NOMO-1 (cell line): ENCODE results near the gene METTL25B.

ENCODE experiments used
- DNase-seq, 2 experiments: peaks; one replicate each; lab custom pipeline; 2025; ENCODE audit not compliant: unreplicated experiment in 2 of 2; lab: John Stamatoyannopoulos, UW

The METTL25B gene

GRCh38 chr1:156700736-156701531 lies 27.3 kb upstream of the METTL25B start:
- DNase-seq = no peak

GRCh38 chr1:156703336-156703735 lies 24.9 kb upstream of the METTL25B start:
- DNase-seq = no peak

GRCh38 chr1:156703741-156704140 lies 24.5 kb upstream of the METTL25B start:
- DNase-seq = no peak

- DNase-seq = no peak
These were observed 24.0 kb upstream of the METTL25B start for GRCh38 chr1:156704166-156704711.

GRCh38 chr1:156704930-156705320 lies 23.3 kb upstream of the METTL25B start:
- peak in 1 of 2 experiments; percentile 9 for DNase-seq

GRCh38 chr1:156705321-156705917 lies 22.9 kb upstream of the METTL25B start, which contains the start of gene CRABP2:
TSS of gene CRABP2 (minus strand) at chr1:156705583. CDS start at chr1:156705446, 137 bp downstream.
- peak in 1 of 2 experiments; percentile 20 for DNase-seq

GRCh38 chr1:156705918-156706656 lies 22.2 kb upstream of the METTL25B start:
- DNase-seq = peak in 1 of 2 experiments; percentile 33

GRCh38 chr1:156706657-156707416 lies 21.4 kb upstream of the METTL25B start:
- no peak for DNase-seq

- DNase-seq = no peak
These were observed 20.7 kb upstream of the METTL25B start for GRCh38 chr1:156707417-156708217.

GRCh38 chr1:156708218-156708661 lies 20.0 kb upstream of the METTL25B start:
- DNase-seq = no peak

GRCh38 chr1:156709031-156709430 lies 19.2 kb upstream of the METTL25B start:
- no peak for DNase-seq

- no peak for DNase-seq
These were observed 18.3 kb upstream of the METTL25B start for GRCh38 chr1:156709757-156710489.

- no peak for DNase-seq
These were observed 17.1 kb upstream of the METTL25B start for GRCh38 chr1:156711011-156711817.

GRCh38 chr1:156712626-156713025 lies 15.6 kb upstream of the METTL25B start:
- no peak for DNase-seq

GRCh38 chr1:156714830-156715229 lies 13.4 kb upstream of the METTL25B start:
- DNase-seq = no peak

GRCh38 chr1:156717351-156717750 lies 10.9 kb upstream of the METTL25B start:
- no peak for DNase-seq

GRCh38 chr1:156721131-156721530 lies 7.1 kb upstream of the METTL25B start:
- DNase-seq = no peak

GRCh38 chr1:156721535-156721934 lies 6.7 kb upstream of the METTL25B start:
- no peak for DNase-seq
